Keratinocyte (primary cell): ENCODE data around the gene MED12. TPM values are rescaled to one million over a fixed set of nuclear protein-coding genes. Genes with fewer than 3 reads are reported as not detected.

Experiments
- DNase-seq: peaks from one replicate; pipeline ENCODE4 v3.0.0-alpha.2; 2011; ENCODE audit warnings: low read depth, missing footprints, low spot score
- FAIRE-seq: peaks from 2 replicates; lab custom pipeline; 2011; peaks lifted over from hg19 to GRCh38; lab: Jason Lieb, UNC
- H2AFZ ChIP-seq: 2 replicates; pipeline ENCODE4 v1.6.0; 2012; ENCODE audit warnings: low read length, control low read depth, inconsistent platforms; ENCODE audit not compliant: control insufficient read depth
- H3K27ac ChIP-seq: 2 replicates; pipeline ENCODE4 v1.5.1; 2011; ENCODE audit warnings: low read length; ENCODE audit not compliant: control insufficient read depth, insufficient read depth
- H3K27me3 ChIP-seq: 3 replicates; pipeline ENCODE4 v1.6.0; 2011; ENCODE audit warnings: low read length; ENCODE audit not compliant: control insufficient read depth, insufficient read depth; ENCODE audit errors: extremely low read depth
- H3K36me3 ChIP-seq, 2 experiments: 2 replicates in 1 of 2; 3 replicates in 1 of 2; pipeline ENCODE4 v1.5.1; 2011; ENCODE audit warnings: low read length in 2 of 2, mild to moderate bottlenecking in 1 of 2; ENCODE audit not compliant: control insufficient read depth in 2 of 2, insufficient read depth in 2 of 2; ENCODE audit errors: extremely low read depth in 1 of 2
- H3K4me1 ChIP-seq: 3 replicates; pipeline ENCODE4 v1.5.1; 2011; ENCODE audit warnings: low read length; ENCODE audit not compliant: control insufficient read depth, insufficient read depth; ENCODE audit errors: extremely low read depth
- H3K4me2 ChIP-seq: 3 replicates; pipeline ENCODE4 v1.6.0; 2011; ENCODE audit warnings: low read depth, low read length; ENCODE audit not compliant: control insufficient read depth, insufficient read depth; ENCODE audit errors: extremely low read depth
- H3K4me3 ChIP-seq, 3 experiments: fragments of 200-600 bp in 1 of 3; sonication (generic) in 1 of 3; 2 replicates in 2 of 3; 3 replicates in 1 of 3; pipeline ENCODE4 v1.5.1; 2011 to 2016; ENCODE audit warnings: low read length in 3 of 3, mild to moderate bottlenecking in 3 of 3, control low read depth in 2 of 3, inconsistent platforms in 1 of 3, low read depth in 1 of 3, mixed read lengths in 1 of 3, mixed run types in 1 of 3, moderate library complexity in 1 of 3; ENCODE audit not compliant: control insufficient read depth in 2 of 3, insufficient read depth in 2 of 3; ENCODE audit errors: extremely low read depth in 1 of 3
- H3K79me2 ChIP-seq: 2 replicates; pipeline ENCODE4 v1.6.0; 2012; ENCODE audit warnings: low read length; ENCODE audit not compliant: control insufficient read depth, insufficient read depth
- H3K9ac ChIP-seq: 3 replicates; pipeline ENCODE4 v1.6.0; 2011; ENCODE audit warnings: low read length; ENCODE audit not compliant: control insufficient read depth, insufficient read depth; ENCODE audit errors: extremely low read depth
- H3K9me1 ChIP-seq: 3 replicates; pipeline ENCODE4 v1.6.0; 2011; ENCODE audit warnings: low read length; ENCODE audit not compliant: control insufficient read depth, insufficient read depth; ENCODE audit errors: extremely low read depth
- H3K9me3 ChIP-seq: 2 replicates; pipeline ENCODE4 v1.5.1; 2012; ENCODE audit warnings: low read depth, low read length; ENCODE audit not compliant: control insufficient read depth
- H4K20me1 ChIP-seq: 3 replicates; pipeline ENCODE4 v1.6.0; 2011; ENCODE audit warnings: low read length; ENCODE audit not compliant: control insufficient read depth, insufficient read depth; ENCODE audit errors: extremely low read depth
- CTCF ChIP-seq, 3 experiments: IDR thresholded peaks in 1 of 3; conservative IDR thresholded peaks in 1 of 3; optimal IDR thresholded peaks in 1 of 3; 2 replicates in 2 of 3; 3 replicates in 1 of 3; pipeline versions ENCODE3 to v1.5.1; 2011; ENCODE audit warnings: low read length in 3 of 3, mild to moderate bottlenecking in 3 of 3, moderate library complexity in 2 of 3, control low read depth in 1 of 3, inconsistent platforms in 1 of 3; ENCODE audit not compliant: insufficient read depth in 2 of 3; ENCODE audit errors: extremely low read depth in 1 of 3
- EZH2 ChIP-seq: IDR thresholded peaks from one replicate; pipeline ENCODE4 v1.6.1; 2012; ENCODE audit warnings: inconsistent platforms, mild to moderate bottlenecking, low read length, moderate library complexity
- dilution Hi-C: fragments of 300-500 bp; cut with MboI; formaldehyde crosslinking; loops from one replicate; pipeline ENCODE4 v1.7.0; 2020; ENCODE audit warnings: low sequenced_read_pairs; ENCODE audit not compliant: extremely low pct_ligation_motif_present
- polyA plus RNA-seq, 5 experiments: library from polyadenylated mRNA; depleted of rRNA in 3 of 5; stranded (reverse) in 3 of 5; stranded (forward) in 1 of 5; unstranded in 1 of 5; fragments of >200 nt; gene quantifications; 1 replicate in 1 of 5; 2 replicates in 3 of 5; 3 replicates in 1 of 5; pipeline versions ENCODE4 v1.2.1 to v1.2.3, GENCODE V29; 2011 to 2012; ENCODE audit warnings: missing spikeins in 2 of 5, low read depth in 1 of 5, low replicate concordance in 1 of 5

The MED12 gene
- polyA plus RNA-seq, 1 donor (not counting 4 experiments of a cell fraction or from before 2014, with no cell fraction given) = 4.2 TPM

DNA sequence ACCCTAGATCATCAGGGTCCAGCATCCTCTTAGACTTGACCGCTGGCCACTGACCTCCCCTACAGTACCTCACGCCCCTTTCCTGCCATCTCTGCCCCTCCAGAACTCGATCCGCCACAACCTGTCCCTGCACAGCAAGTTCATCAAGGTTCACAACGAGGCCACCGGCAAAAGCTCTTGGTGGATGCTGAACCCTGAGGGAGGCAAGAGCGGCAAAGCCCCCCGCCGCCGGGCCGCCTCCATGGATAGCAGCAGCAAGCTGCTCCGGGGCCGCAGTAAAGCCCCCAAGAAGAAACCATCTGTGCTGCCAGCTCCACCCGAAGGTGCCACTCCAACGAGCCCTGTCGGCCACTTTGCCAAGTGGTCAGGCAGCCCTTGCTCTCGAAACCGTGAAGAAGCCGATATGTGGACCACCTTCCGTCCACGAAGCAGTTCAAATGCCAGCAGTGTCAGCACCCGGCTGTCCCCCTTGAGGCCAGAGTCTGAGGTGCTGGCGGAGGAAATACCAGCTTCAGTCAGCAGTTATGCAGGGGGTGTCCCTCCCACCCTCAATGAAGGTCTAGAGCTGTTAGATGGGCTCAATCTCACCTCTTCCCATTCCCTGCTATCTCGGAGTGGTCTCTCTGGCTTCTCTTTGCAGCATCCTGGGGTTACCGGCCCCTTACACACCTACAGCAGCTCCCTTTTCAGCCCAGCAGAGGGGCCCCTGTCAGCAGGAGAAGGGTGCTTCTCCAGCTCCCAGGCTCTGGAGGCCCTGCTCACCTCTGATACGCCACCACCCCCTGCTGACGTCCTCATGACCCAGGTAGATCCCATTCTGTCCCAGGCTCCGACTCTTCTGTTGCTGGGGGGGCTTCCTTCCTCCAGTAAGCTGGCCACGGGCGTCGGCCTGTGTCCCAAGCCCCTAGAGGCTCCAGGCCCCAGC is 17.6 kb upstream of the MED12 start:
- Histone ChIP-seq H3K79me2 (no peaks in the 10 kb centered on the region), H2AFZ (no peak overlapping the region), H3K27me3 (no peaks in the 10 kb centered on the region), H3K9me3 (no peaks in the 10 kb centered on the region), H4K20me1 (no peaks in the 10 kb centered on the region), H3K9me1 (no peaks in the 10 kb centered on the region), H3K4me3 (no peak overlapping the region), H3K9ac (no peak overlapping the region), H3K4me1 (no peaks in the 10 kb centered on the region), H3K27ac (no peak overlapping the region), H3K36me3 (no peaks in the 10 kb centered on the region), H3K4me2 (no peak overlapping the region)
- DNase-seq = no peak
- no peak for TF ChIP-seq CTCF (optimal IDR thresholded peaks at IDR 0.05 in 1 of 3, IDR thresholded peaks at IDR 0.05 in 1 of 3, conservative IDR thresholded peaks at IDR 0.05 in 1 of 3; ENCODE audit: extremely low read depth in 1 of 3, insufficient read depth in 2 of 3, low read length in 3 of 3)
- dilution Hi-C loops = no loop called here
- no peak for FAIRE-seq

- Histone ChIP-seq H3K9me3 (no peaks in the 10 kb centered on the region), H3K27me3 (no peaks in the 10 kb centered on the region), H3K27ac (no peak overlapping the region), H2AFZ (no peak overlapping the region), H4K20me1 (no peaks in the 10 kb centered on the region), H3K79me2 (no peaks in the 10 kb centered on the region), H3K9me1 (no peaks in the 10 kb centered on the region), H3K4me3 (no peak overlapping the region), H3K9ac (no peak overlapping the region), H3K36me3 (no peaks in the 10 kb centered on the region), H3K4me2 (no peak overlapping the region), H3K4me1 (no peaks in the 10 kb centered on the region)
- no peak for FAIRE-seq
- no peak for TF ChIP-seq CTCF (optimal IDR thresholded peaks at IDR 0.05 in 1 of 3, IDR thresholded peaks at IDR 0.05 in 1 of 3, conservative IDR thresholded peaks at IDR 0.05 in 1 of 3; ENCODE audit: extremely low read depth in 1 of 3, insufficient read depth in 2 of 3, low read length in 3 of 3)
- no peak for TF ChIP-seq EZH2
- no peak for DNase-seq
- dilution Hi-C loops = no loop called here
These were observed 16.1 kb upstream of the MED12 start for GRCh38 chrX:71102292-71102691.
